IMR-90 (cell line): ENCODE results near the gene LAIR2. TPM values are rescaled to one million over a fixed set of nuclear protein-coding genes. Genes with fewer than 3 reads are reported as not detected.

ENCODE experiments used
- ATAC-seq: fragments of 200-7000 bp; cut with Tn5 transposase; 2 replicates; pipeline ENCODE4 v1.9.1; 2020; ENCODE audit warnings: low read depth, mild to moderate bottlenecking, moderate library complexity
- BruUV-seq: library from RNA; stranded (reverse); fragments of 400-500 nt; replicated peaks from 2 replicates; lab custom pipeline; 2021; lab: Mats Ljungman, UMichigan
- CTCF ChIA-PET: fragments of 300-600 bp; formaldehyde crosslinking; extraction: SDS; loops from one replicate; lab custom pipeline; 2021; ENCODE audit warnings: antibody characterized with exemption; lab: Yijun Ruan, JAX
- POLR2A ChIA-PET: fragments of 300-600 bp; sonication (Branson Sonifier 250); formaldehyde crosslinking; loops from one replicate; lab custom pipeline; 2022; ENCODE audit warnings: antibody characterized with exemption; ENCODE audit not compliant: unreplicated experiment; lab: Charles Lee
- DNase-seq: peaks from one replicate; pipeline ENCODE4 v3.0.0; 2013
- H2AFZ ChIP-seq: replicated peaks from 2 replicates; pipeline ENCODE3; 2013; ENCODE audit warnings: low read length, mild to moderate bottlenecking; ENCODE audit not compliant: poor library complexity
- H2AK5ac ChIP-seq: 2 replicates; pipeline ENCODE4 v1.6.1; 2013; ENCODE audit warnings: low read depth, low read length, inconsistent platforms
- H2AK9ac ChIP-seq: replicated peaks from 2 replicates; pipeline ENCODE3; 2013; ENCODE audit warnings: mild to moderate bottlenecking, low read depth, low read length, moderate library complexity; ENCODE audit not compliant: poor library complexity
- H2BK120ac ChIP-seq: 2 replicates; pipeline ENCODE4 v1.6.1; 2013; ENCODE audit warnings: low read depth, low read length, inconsistent platforms
- H2BK15ac ChIP-seq: 3 replicates; pipeline ENCODE4 v1.6.1; 2013; ENCODE audit warnings: low read depth, low read length, inconsistent platforms
- H2BK20ac ChIP-seq: 2 replicates; pipeline ENCODE4 v1.6.1; 2013; ENCODE audit warnings: low read depth, mild to moderate bottlenecking, inconsistent platforms, low read length, moderate library complexity
- H2BK5ac ChIP-seq: 2 replicates; pipeline ENCODE4 v1.6.1; 2013; ENCODE audit warnings: mild to moderate bottlenecking, low read depth, low read length, inconsistent platforms; ENCODE audit not compliant: poor library complexity, severe bottlenecking
- H3K14ac ChIP-seq: replicated peaks from 2 replicates; pipeline ENCODE4 v1.6.1; 2013; ENCODE audit warnings: low read depth, low read length, inconsistent platforms
- H3K18ac ChIP-seq: 2 replicates; pipeline ENCODE4 v1.6.1; 2013; ENCODE audit warnings: low read depth, low read length, control low read depth
- H3K23ac ChIP-seq: 2 replicates; pipeline ENCODE4 v1.6.1; 2013; ENCODE audit warnings: low read depth, low read length, inconsistent platforms
- H3K27ac ChIP-seq: 2 replicates; pipeline ENCODE4 v1.5.1; 2013; ENCODE audit warnings: mild to moderate bottlenecking, control low read depth, low read length; ENCODE audit not compliant: insufficient read depth
- H3K27me3 ChIP-seq: 2 replicates; pipeline ENCODE4 v1.6.1; 2013; ENCODE audit warnings: low read length; ENCODE audit not compliant: control insufficient read depth, insufficient read depth
- H3K36me3 ChIP-seq: 2 replicates; pipeline ENCODE4 v1.6.1; 2013; ENCODE audit warnings: low read length, mixed read lengths; ENCODE audit not compliant: control insufficient read depth, insufficient read depth
- H3K4ac ChIP-seq: 2 replicates; pipeline ENCODE4 v1.6.1; 2013; ENCODE audit warnings: low read depth, low read length, inconsistent platforms
- H3K4me1 ChIP-seq: 2 replicates; pipeline ENCODE4 v1.6.1; 2013; ENCODE audit warnings: low read length, mixed read lengths; ENCODE audit not compliant: control insufficient read depth, insufficient read depth
- H3K4me2 ChIP-seq: 2 replicates; pipeline ENCODE4 v1.6.1; 2013; ENCODE audit warnings: low read depth, mild to moderate bottlenecking, control low read depth, low read length, moderate library complexity
- H3K4me3 ChIP-seq: 2 replicates; pipeline ENCODE4 v1.5.1; 2013; ENCODE audit warnings: low read depth, mild to moderate bottlenecking, control low read depth, low read length, moderate library complexity; ENCODE audit not compliant: insufficient read depth
- H3K56ac ChIP-seq: 2 replicates; pipeline ENCODE4 v1.6.1; 2013; ENCODE audit warnings: low read length, inconsistent platforms; ENCODE audit not compliant: insufficient read depth; ENCODE audit errors: extremely low read depth
- H3K79me1 ChIP-seq, 2 experiments: 2 replicates each; pipeline ENCODE4 v1.6.1; 2013; ENCODE audit warnings: low read length in 2 of 2, inconsistent platforms in 1 of 2, low read depth in 1 of 2
- H3K9ac ChIP-seq: 2 replicates; pipeline ENCODE4 v1.6.1; 2013; ENCODE audit warnings: low read depth, low read length, control low read depth
- H3K9me1 ChIP-seq: 2 replicates; pipeline ENCODE4 v1.6.1; 2013; ENCODE audit warnings: low read length, inconsistent platforms; ENCODE audit not compliant: insufficient read depth
- H3K9me3 ChIP-seq: 2 replicates; pipeline ENCODE4 v1.6.1; 2013; ENCODE audit warnings: low read length; ENCODE audit not compliant: control insufficient read depth, insufficient read depth
- H4K20me1 ChIP-seq: 2 replicates; pipeline ENCODE4 v1.6.1; 2013; ENCODE audit warnings: low read length, inconsistent platforms; ENCODE audit not compliant: insufficient read depth
- H4K5ac ChIP-seq: 2 replicates; pipeline ENCODE4 v1.6.1; 2013; ENCODE audit warnings: mild to moderate bottlenecking, low read depth, low read length, control low read depth
- H4K8ac ChIP-seq, 2 experiments: 2 replicates each; pipeline ENCODE4 v1.6.1; 2013; ENCODE audit warnings: low read depth in 2 of 2, low read length in 2 of 2, control low read depth in 1 of 2, inconsistent platforms in 1 of 2
- H4K91ac ChIP-seq: 2 replicates; pipeline ENCODE4 v1.6.1; 2013; ENCODE audit warnings: low read depth, low read length, inconsistent platforms; ENCODE audit not compliant: insufficient read depth
- CEBPB ChIP-seq: IDR thresholded peaks from 2 replicates; pipeline ENCODE4 v1.6.1; 2012; ENCODE audit warnings: low read depth, low read length, improper control_type of control experiment
- FOS ChIP-seq: fragments of 150-350 bp; IDR thresholded peaks from 2 replicates; pipeline ENCODE4 v1.6.1; 2016; ENCODE audit warnings: low read depth, low read length
- RAD21 ChIP-seq: IDR thresholded peaks from 2 replicates; pipeline ENCODE4 v1.6.1; 2012; ENCODE audit warnings: low read length, improper control_type of control experiment
- WGBS, 2 experiments: methylation state at CpG; one replicate each; pipeline versions ENCODE4 v1.1.5 to v1.1.7; 2013; ENCODE audit warnings: missing lambda C conversion rate in 2 of 2; ENCODE audit not compliant: insufficient read length in 1 of 2; ENCODE audit errors: extremely low coverage in 2 of 2; 5-methylcytosine and 5-hydroxymethylcytosine counted together
- dilution Hi-C: fragments of 300-500 bp; cut with HindIII; formaldehyde crosslinking; loops from one replicate; pipeline ENCODE4 v1.14.3; 2018; ENCODE audit warnings: low sequenced_read_pairs; ENCODE audit not compliant: unreplicated experiment
- in situ Hi-C: fragments of 300-500 bp; cut with MboI; formaldehyde crosslinking; loops from 3 replicates; pipeline ENCODE4 v1.14.3; 2019; ENCODE audit warnings: low sequenced_read_pairs, inconsistent platforms, mixed read lengths
- intact Hi-C: fragments of 100-400 bp; cut with micrococcal nuclease; formaldehyde crosslinking; loops from 2 replicates; pipeline ENCODE4 v1.10.0; 2022
- polyA plus RNA-seq, 3 experiments: library from polyadenylated mRNA; depleted of rRNA; stranded (reverse); fragments of >200 nt; gene quantifications; 2 replicates each; pipeline ENCODE4 v1.2.3, GENCODE V29; 2012; ENCODE audit warnings: low replicate concordance in 1 of 3
- total RNA-seq: library from RNA; depleted of rRNA; stranded (reverse); fragments of >200 nt; gene quantifications from 2 replicates; pipeline ENCODE4 v1.2.3, GENCODE V29; 2012
- TF ChIP-seq, protein P1 (sequence below): conservative IDR thresholded peaks from 2 replicates; pipeline ENCODE4 v1.5.1; 2012; ENCODE audit warnings: mild to moderate bottlenecking, low read depth, low read length, improper control_type of control experiment

Gene LAIR2
- total and polyA plus RNA-seq, 2 of the 4 experiments (the other 2 are of a cell fraction) = not detected

DNA sequence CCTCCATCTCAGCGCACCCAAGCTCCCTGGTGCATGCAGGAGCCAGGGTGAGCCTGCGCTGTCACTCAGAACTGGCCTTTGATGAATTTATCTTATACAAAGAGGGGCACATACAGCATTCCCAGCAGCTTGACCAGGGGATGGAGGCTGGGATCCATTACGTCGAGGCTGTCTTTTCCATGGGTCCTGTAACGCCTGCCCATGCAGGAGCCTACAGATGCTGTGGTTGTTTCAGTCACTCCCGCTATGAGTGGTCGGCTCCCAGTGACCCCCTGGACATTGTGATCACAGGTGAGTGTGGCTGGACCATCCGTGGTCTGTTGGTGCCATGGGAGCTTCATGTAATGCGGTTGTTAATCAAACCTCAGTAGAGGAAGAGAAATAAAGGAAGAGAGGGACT, 33.0 kb downstream of the LAIR2 start:
- Histone ChIP-seq H2BK15ac (no peak overlapping the region), H3K27ac (no peak overlapping the region), H3K18ac (no peak overlapping the region), H3K79me1 (no peaks in the 10 kb centered on the region), H4K5ac (no peak overlapping the region), H3K4me3 (no peak overlapping the region), H3K14ac (no peak overlapping the region), H2AK9ac (no peak overlapping the region), H4K91ac (no peak overlapping the region), H2BK20ac (no peak overlapping the region), H3K4ac (no peak overlapping the region), H3K4me2 (no peak overlapping the region), H2BK5ac (no peak overlapping the region), H4K8ac (no peak overlapping the region), H3K9me3 (peaks cover 26% of the 10 kb centered on the region), H3K4me1 (no peaks in the 10 kb centered on the region), H3K36me3 (no peaks in the 10 kb centered on the region), H2AK5ac (no peak overlapping the region), H3K27me3 (no peaks in the 10 kb centered on the region), H3K9me1 (no peaks in the 10 kb centered on the region), H3K23ac (no peak overlapping the region), H3K56ac (no peak overlapping the region), H2AFZ (no peak overlapping the region), H2BK120ac (no peak overlapping the region), H4K20me1 (no peaks in the 10 kb centered on the region), H3K9ac (no peak overlapping the region)
- dilution Hi-C loops (no loop called here), in situ Hi-C loops (no loop called here), intact Hi-C loops (no loop called here)
- ATAC-seq (no peak), DNase-seq (no peak)
- no TSS peak for BruUV-seq
- WGBS, 2 experiments = 87% methylated on average over 5 of the region's 9 CpGs; no CpG with 5 or more reads in 1 of the 2 experiments
- CTCF ChIA-PET = no interaction called here
- POLR2A ChIA-PET = no interaction called here
- TF ChIP-seq CEBPB (no peak), RAD21 (no peak), FOS (no peak)
- TF ChIP-seq, protein P1, sequence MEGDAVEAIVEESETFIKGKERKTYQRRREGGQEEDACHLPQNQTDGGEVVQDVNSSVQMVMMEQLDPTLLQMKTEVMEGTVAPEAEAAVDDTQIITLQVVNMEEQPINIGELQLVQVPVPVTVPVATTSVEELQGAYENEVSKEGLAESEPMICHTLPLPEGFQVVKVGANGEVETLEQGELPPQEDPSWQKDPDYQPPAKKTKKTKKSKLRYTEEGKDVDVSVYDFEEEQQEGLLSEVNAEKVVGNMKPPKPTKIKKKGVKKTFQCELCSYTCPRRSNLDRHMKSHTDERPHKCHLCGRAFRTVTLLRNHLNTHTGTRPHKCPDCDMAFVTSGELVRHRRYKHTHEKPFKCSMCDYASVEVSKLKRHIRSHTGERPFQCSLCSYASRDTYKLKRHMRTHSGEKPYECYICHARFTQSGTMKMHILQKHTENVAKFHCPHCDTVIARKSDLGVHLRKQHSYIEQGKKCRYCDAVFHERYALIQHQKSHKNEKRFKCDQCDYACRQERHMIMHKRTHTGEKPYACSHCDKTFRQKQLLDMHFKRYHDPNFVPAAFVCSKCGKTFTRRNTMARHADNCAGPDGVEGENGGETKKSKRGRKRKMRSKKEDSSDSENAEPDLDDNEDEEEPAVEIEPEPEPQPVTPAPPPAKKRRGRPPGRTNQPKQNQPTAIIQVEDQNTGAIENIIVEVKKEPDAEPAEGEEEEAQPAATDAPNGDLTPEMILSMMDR = no peak
